ENCODE results near the gene TEX2. TPM values are rescaled to one million over a fixed set of nuclear protein-coding genes. Genes with fewer than 3 reads are reported as not detected.

The TEX2 gene, protein sequence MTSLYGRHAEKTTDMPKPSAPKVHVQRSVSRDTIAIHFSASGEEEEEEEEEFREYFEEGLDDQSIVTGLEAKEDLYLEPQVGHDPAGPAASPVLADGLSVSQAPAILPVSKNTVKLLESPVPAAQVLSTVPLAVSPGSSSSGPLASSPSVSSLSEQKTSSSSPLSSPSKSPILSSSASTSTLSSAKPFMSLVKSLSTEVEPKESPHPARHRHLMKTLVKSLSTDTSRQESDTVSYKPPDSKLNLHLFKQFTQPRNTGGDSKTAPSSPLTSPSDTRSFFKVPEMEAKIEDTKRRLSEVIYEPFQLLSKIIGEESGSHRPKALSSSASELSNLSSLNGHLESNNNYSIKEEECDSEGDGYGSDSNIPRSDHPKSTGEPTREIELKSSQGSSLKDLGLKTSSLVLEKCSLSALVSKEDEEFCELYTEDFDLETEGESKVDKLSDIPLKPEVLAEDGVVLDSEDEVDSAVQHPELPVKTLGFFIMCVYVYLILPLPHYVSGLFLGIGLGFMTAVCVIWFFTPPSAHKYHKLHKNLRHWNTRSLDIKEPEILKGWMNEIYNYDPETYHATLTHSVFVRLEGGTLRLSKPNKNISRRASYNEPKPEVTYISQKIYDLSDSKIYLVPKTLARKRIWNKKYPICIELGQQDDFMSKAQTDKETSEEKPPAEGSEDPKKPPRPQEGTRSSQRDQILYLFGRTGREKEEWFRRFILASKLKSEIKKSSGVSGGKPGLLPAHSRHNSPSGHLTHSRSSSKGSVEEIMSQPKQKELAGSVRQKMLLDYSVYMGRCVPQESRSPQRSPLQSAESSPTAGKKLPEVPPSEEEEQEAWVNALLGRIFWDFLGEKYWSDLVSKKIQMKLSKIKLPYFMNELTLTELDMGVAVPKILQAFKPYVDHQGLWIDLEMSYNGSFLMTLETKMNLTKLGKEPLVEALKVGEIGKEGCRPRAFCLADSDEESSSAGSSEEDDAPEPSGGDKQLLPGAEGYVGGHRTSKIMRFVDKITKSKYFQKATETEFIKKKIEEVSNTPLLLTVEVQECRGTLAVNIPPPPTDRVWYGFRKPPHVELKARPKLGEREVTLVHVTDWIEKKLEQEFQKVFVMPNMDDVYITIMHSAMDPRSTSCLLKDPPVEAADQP
- 39.5 TPM for total RNA-seq

- ATAC-seq (peak; percentile 96), DNase-seq (ENCODE audit: low spot score) (peak; percentile 93)
- intact Hi-C loops (cut with DNase I) = loop anchor here (10.0 kb wide), 1 partner anchor 108 kb away; no protein-coding TSS in a partner anchor
These were observed at the start of gene TEX2 for GRCh38 chr17:64263000-64263766. TEX2 (minus strand) TSS chr17:64263260; CDS start chr17:64214217, 49,043 bp downstream.

GRCh38 chr17:64309710-64310109 lies 46.6 kb upstream of the TEX2 start:
- intact Hi-C loops (cut with DNase I) = no loop called here
- DNase-seq (ENCODE audit: low spot score) (no peak), ATAC-seq (no peak)

- DNase-seq (ENCODE audit: low spot score) (no peak), ATAC-seq (no peak)
- intact Hi-C loops (cut with DNase I) = no loop called here
These were observed 46.0 kb upstream of the TEX2 start for GRCh38 chr17:64309021-64309420.

DNA sequence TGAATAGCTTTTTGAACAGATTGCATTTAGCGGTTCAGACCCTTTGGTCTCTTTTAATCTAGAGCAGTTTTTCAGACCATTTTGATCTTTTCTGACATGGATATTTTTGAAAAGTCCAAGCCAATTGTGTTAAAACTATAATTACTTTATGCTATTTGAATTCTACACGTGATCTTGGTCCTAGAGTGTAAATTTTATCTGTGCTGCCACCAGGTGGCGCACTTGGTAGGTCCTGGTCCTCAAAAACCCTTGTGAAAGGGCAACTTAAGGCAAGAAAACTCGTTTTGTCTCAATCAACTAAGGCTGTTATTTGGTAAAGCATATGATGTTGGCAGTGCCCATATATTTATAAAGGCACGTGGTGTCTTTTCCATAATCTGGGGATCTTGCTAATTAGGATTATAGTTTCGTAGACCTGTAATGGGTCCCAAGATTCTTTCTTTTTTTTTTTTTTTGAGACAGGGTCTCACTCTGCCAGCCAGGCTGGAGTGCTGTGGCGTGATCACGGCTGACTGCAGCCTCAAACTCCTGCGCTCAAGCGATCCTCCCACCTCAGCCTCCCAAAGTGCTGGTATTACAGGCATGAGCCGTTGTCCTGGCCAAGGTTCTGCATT lies 43.9 kb upstream of the TEX2 start:
- peak; percentile 74 for ATAC-seq
- intact Hi-C loops (cut with DNase I) = loop anchor here (1.0 kb wide), 1 partner anchor 113 kb away; no protein-coding TSS in a partner anchor
- peak; percentile 83 for DNase-seq (ENCODE audit: low spot score)

DNA sequence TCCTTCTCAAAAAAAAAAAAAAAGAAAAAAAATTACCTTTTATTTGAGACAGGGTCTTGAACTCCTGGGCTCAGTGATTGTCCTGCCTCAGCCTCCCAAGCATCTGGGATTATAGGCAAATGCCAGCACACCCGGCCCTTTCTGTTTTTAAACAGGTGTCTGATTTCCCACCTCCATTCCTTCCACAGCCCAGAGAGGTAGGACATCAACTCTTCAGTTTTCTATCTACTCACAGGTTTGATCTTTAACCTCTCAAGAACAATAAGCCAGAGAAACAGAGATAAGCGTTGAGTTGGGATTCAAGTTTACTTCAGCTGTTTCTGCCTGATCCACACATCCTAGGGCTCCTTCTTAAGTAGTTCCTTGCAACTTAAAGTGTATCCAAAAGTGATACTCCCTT lies 41.5 kb upstream of the TEX2 start:
- ATAC-seq (no peak), DNase-seq (ENCODE audit: low spot score) (no peak)
- intact Hi-C loops (cut with DNase I) = no loop called here

GRCh38 chr17:64300699-64300965 lies 37.6 kb upstream of the TEX2 start:
- intact Hi-C loops (cut with DNase I) = no loop called here
- DNase-seq (ENCODE audit: low spot score) (no peak), ATAC-seq (no peak)

GRCh38 chr17:64297467-64298088 lies 34.5 kb upstream of the TEX2 start:
- ATAC-seq (peak; percentile 44), DNase-seq (ENCODE audit: low spot score) (no peak)
- intact Hi-C loops (cut with DNase I) = no loop called here

- ATAC-seq = no peak
- no peak for DNase-seq (ENCODE audit: low spot score)
- intact Hi-C loops (cut with DNase I) = no loop called here
These were observed 33.2 kb upstream of the TEX2 start for GRCh38 chr17:64296246-64296645.

DNA sequence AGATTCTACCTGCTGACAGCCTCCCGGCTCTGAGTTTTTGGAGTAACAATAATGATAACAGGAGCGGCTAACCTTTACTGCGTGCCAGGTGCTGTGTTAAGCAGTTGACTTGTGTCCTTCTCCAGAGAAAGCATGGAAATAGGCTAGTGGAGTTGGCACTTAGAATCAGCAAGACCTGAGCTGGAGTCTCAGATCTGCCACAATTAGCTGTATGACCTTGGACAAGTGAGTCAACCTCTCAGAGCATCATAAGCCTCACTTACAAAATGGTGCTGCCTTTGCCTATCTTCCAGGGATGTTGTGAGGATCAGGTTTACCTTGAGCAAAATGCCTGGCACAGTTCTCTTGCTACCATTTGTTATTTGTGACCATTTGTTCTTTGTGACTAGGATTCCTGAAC lies 32.1 kb upstream of the TEX2 start:
- DNase-seq (ENCODE audit: low spot score) (no peak), ATAC-seq (no peak)
- intact Hi-C loops (cut with DNase I) = no loop called here

DNA sequence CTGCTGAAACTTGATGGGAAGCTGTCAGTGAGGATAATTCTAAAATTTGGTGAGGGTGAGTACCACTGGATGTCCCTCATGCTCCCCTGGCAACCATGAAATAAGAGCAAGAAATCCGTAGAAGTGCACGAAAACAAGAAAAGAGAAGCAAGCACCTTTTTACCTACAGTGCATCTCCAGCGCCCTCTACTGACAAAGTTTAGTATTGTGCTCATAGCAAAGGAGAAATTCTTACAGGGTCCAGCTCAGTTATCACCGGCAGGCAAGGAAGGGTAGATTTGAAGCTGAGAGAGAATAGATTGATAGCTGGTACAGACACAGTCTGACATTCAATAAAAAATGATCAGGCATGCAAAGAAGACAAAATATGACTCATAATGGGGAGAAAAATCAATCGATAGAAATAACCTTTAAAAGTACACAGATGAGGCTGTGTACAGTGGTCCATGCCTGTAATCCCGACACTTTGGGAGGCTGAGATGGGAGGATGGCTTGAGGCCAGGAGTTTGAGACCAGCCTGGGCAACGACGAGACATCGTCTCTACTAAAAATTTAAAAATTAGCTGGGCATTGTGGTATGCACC lies 28.3 kb upstream of the TEX2 start:
- intact Hi-C loops (cut with DNase I) = no loop called here
- DNase-seq (ENCODE audit: low spot score) = no peak
- ATAC-seq = no peak

DNA sequence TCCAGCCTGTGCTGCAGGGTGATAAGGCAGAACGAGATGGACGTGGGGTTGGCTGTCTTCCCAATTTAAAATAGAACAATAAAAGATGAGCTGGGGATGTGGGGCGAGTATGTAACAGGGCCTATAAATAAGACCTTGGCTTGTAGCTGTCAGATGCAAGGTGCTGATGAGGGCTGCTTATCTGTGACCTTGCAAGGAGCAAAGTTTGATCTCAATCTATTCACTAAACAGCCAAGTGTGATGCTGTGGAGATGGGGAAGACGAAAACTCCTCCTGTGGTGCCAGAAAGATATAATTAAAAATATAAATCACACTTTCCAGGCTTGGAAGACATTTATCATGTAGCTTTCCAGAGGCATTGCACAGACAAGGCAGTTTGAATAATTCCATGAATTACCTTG lies 26.7 kb upstream of the TEX2 start:
- ATAC-seq (no peak), DNase-seq (ENCODE audit: low spot score) (no peak)
- intact Hi-C loops (cut with DNase I) = no loop called here

- no peak for DNase-seq (ENCODE audit: low spot score)
- peak; percentile 37 for ATAC-seq
- intact Hi-C loops (cut with DNase I) = no loop called here
These were observed 19.7 kb upstream of the TEX2 start for GRCh38 chr17:64282753-64283080.

- DNase-seq (ENCODE audit: low spot score) (no peak), ATAC-seq (peak; percentile 58)
- intact Hi-C loops (cut with DNase I) = no loop called here
These were observed 19.1 kb upstream of the TEX2 start for GRCh38 chr17:64281962-64282752.

DNA sequence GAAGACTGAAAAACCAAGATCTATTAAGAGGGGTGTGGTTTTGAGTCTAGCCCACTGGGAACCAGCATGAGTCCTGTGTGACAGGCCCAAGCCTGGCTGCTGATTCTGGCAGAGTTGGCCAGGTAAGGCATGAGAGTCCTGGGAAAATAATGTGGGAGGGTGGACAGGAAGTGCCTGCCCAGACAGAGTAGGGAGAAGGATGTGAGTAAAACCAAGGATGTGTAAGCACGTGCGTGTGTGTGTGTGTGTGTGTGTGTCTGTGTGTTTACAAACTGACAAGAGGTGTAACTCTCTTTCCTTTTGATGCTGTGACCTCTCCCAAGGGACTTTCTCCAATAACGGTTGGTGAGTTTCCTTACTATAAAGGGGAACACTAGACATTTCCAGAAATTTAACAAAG lies 15.6 kb upstream of the TEX2 start:
- DNase-seq (ENCODE audit: low spot score) = no peak
- intact Hi-C loops (cut with DNase I) = no loop called here
- no peak for ATAC-seq

GRCh38 chr17:64277831-64278562 lies 14.9 kb upstream of the TEX2 start:
- DNase-seq (ENCODE audit: low spot score) (no peak), ATAC-seq (peak; percentile 64)
- intact Hi-C loops (cut with DNase I) = no loop called here

- intact Hi-C loops (cut with DNase I) = no loop called here
- no peak for DNase-seq (ENCODE audit: low spot score)
- no peak for ATAC-seq
These were observed 14.0 kb upstream of the TEX2 start for GRCh38 chr17:64276961-64277505.
